Sigmoid colon (tissue), 7 donors: Measurements from ENCODE around the gene ADAT1. TPM values are rescaled to one million over a fixed set of nuclear protein-coding genes. Genes with fewer than 3 reads are reported as not detected.

ENCODE experiments used
- DNase-seq: peaks from one replicate; pipeline ENCODE4 v3.0.0-alpha.2; 2019
- H3K27ac ChIP-seq, 4 donors: fragments of 200-600 bp; sonication (generic); one replicate each; pipeline ENCODE4 v1.5.1; 2016 to 2019; ENCODE audit warnings: mild to moderate bottlenecking in 1 of 4
- H3K27me3 ChIP-seq, 3 donors: fragments of 200-600 bp; sonication (generic); one replicate each; pipeline ENCODE4 v1.5.1; 2019; ENCODE audit warnings: mild to moderate bottlenecking in 1 of 3
- H3K36me3 ChIP-seq, 4 donors: fragments of 200-600 bp; sonication (generic); one replicate each; pipeline ENCODE4 v1.5.1; 2016 to 2019
- H3K4me1 ChIP-seq, 4 donors: fragments of 200-600 bp; sonication (generic); one replicate each; pipeline ENCODE4 v1.5.1; 2017 to 2019
- H3K4me3 ChIP-seq, 4 donors: fragments of 200-600 bp; sonication (generic); one replicate each; pipeline ENCODE4 v1.5.1; 2017 to 2019; ENCODE audit warnings: mild to moderate bottlenecking in 2 of 4, moderate library complexity in 1 of 4
- H3K9me3 ChIP-seq, 4 donors: fragments of 200-600 bp in 3 of 4; sonication (generic) in 3 of 4; one replicate each; pipeline versions ENCODE4 v1.5.1 to v1.6.1; 2013 to 2019
- EP300 ChIP-seq, 4 donors: sonication (generic); formaldehyde crosslinking; IDR thresholded peaks; one replicate each; pipeline ENCODE4 v1.6.1; 2017; ENCODE audit warnings: antibody characterized with exemption in 4 of 4
- POLR2A ChIP-seq, 2 donors: fragments of 450-650 bp; IDR thresholded peaks; one replicate each; pipeline ENCODE4 v1.6.1; 2016; ENCODE audit warnings: antibody characterized with exemption in 2 of 2, mild to moderate bottlenecking in 2 of 2, moderate library complexity in 2 of 2
- POLR2AphosphoS5 ChIP-seq, 4 donors: sonication (generic); formaldehyde crosslinking; IDR thresholded peaks; one replicate each; pipeline ENCODE4 v1.6.1; 2017; ENCODE audit warnings: antibody characterized with exemption in 4 of 4
- WGBS, 2 donors: extraction: QIAGEN DNeasy Blood & Tissue Kit; methylation state at CpG; one replicate each; pipeline ENCODE4 v1.1.7; 2013; 5-methylcytosine and 5-hydroxymethylcytosine counted together
- intact Hi-C: fragments of 100-400 bp; cut with DNase I; formaldehyde crosslinking; loops from one replicate; pipeline ENCODE4 v1.15.1; 2023
- polyA plus RNA-seq, 3 donors: library from polyadenylated mRNA; stranded (reverse); fragments of 200-250 nt; gene quantifications; one replicate each; pipeline ENCODE4 v1.2.3, GENCODE V29; 2013
- total RNA-seq, 4 donors: library from RNA; depleted of rRNA; stranded (reverse); fragments of >200 nt; gene quantifications; one replicate each; pipeline ENCODE4 v1.1.0, GENCODE V29; 2016
- TF ChIP-seq, protein P1 (sequence below), 4 experiments: fragments of 450-650 bp in 3 of 4; fragments of 200-600 bp in 1 of 4; IDR thresholded peaks; one replicate each; pipeline ENCODE4 v1.5.1; 2016 to 2019; ENCODE audit warnings: antibody characterized with exemption in 4 of 4, mild to moderate bottlenecking in 3 of 4, moderate library complexity in 2 of 4
- donor health status: healthy with polysubstance abuse.
- donor health status: Bipolar disorder and iron deficiency.
- donor health status: healthy.

ADAT1 gene
- total and polyA plus RNA-seq, 7 donors, result 10.2 to 38.5 (median 23.5) TPM

DNA sequence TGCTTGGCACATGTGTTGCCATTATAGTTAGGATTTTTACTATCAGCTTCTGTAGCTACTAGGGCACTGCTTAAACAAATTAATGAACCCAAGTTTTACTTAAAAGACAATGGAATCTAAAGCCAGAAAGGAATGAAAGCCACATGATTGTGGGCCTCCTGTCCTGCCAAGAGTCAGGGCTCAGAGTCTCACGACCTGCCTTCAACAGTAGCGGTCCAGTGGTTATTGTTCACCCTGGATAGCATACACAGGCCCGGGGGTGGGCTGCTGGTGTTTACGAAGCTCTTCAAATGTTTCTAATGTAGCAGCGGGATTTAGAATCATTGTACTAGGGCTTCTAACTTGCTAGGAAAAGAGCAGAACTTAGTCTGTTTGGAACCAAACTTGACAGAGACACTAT lies 49.1 kb downstream of the ADAT1 start:
- 90 to 92% methylated on average over 5 of the region's 5 CpGs for WGBS, 2 donors
- Histone ChIP-seq H3K4me1 (peaks cover 0 to 56% (median 31%) of the 10 kb centered on the region in 4 donors), H3K36me3 (peaks cover 10 to 100% (median 68%) of the 10 kb centered on the region in 4 donors), H3K9me3 (no peaks in the 10 kb centered on the region), H3K27me3 (no peaks in the 10 kb centered on the region), H3K4me3 (no peak overlapping the region), H3K27ac (no peak overlapping the region)
- DNase-seq, result peak; percentile 48
- no peak for TF ChIP-seq POLR2A (IDR thresholded peaks at IDR 0.05)
- no peak for TF ChIP-seq EP300 (IDR thresholded peaks at IDR 0.05)
- TF ChIP-seq, protein P1, sequence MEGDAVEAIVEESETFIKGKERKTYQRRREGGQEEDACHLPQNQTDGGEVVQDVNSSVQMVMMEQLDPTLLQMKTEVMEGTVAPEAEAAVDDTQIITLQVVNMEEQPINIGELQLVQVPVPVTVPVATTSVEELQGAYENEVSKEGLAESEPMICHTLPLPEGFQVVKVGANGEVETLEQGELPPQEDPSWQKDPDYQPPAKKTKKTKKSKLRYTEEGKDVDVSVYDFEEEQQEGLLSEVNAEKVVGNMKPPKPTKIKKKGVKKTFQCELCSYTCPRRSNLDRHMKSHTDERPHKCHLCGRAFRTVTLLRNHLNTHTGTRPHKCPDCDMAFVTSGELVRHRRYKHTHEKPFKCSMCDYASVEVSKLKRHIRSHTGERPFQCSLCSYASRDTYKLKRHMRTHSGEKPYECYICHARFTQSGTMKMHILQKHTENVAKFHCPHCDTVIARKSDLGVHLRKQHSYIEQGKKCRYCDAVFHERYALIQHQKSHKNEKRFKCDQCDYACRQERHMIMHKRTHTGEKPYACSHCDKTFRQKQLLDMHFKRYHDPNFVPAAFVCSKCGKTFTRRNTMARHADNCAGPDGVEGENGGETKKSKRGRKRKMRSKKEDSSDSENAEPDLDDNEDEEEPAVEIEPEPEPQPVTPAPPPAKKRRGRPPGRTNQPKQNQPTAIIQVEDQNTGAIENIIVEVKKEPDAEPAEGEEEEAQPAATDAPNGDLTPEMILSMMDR (IDR thresholded peaks at IDR 0.05), result no peak
- no peak for TF ChIP-seq POLR2AphosphoS5 (IDR thresholded peaks at IDR 0.05)
- intact Hi-C loops, result no loop called here

DNA sequence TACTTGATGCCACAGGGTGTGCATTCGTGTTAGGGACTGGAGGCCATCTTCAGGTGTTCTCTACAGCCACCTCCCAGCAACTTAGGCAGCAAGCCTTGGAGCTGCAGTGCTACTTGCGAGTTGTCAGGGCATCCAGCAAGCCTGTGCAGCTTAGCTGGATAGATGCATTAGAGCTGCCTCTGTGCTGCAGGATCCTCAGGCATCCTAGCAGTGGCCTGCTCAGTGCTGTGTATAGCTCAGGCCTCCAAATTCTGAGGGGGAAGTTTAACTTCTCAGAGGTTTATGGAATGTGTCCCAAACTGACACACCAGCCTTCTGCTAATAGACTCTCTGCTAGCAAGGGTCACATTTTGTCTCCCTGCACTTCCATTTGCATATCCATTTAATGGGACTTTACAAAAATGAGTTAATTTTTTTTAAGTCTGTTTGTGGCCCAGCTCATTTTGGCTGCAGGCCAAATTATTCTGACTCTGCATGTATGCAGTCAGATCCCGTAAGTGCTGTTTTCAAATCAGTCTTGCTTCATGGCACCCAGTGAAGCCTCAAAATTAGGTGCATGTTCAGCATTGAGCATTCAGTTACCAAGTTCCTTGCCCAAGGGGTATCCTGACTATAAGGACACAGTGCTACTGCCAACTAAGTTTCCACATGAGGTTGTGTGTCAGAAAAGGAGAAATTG lies 50.1 kb downstream of the ADAT1 start:
- intact Hi-C loops, result no loop called here
- 84 to 85% methylated on average over 3 of the region's 3 CpGs for WGBS, 2 donors
- TF ChIP-seq POLR2AphosphoS5 (IDR thresholded peaks at IDR 0.05), result no peak
- TF ChIP-seq EP300 (IDR thresholded peaks at IDR 0.05), result no peak
- TF ChIP-seq, protein P1 (IDR thresholded peaks at IDR 0.05), result no peak
- no peak for TF ChIP-seq POLR2A (IDR thresholded peaks at IDR 0.05)
- H3K27ac ChIP-seq, result no peak overlapping the region
- H3K4me3 ChIP-seq, result no peak overlapping the region
- DNase-seq, result peak; percentile 57
- H3K36me3 ChIP-seq, result peaks cover 7 to 100% (median 71%) of the 10 kb centered on the region in 4 donors
- H3K27me3 ChIP-seq, result no peaks in the 10 kb centered on the region
- H3K9me3 ChIP-seq, result no peaks in the 10 kb centered on the region
- H3K4me1 ChIP-seq, result peaks cover 0 to 66% (median 37%) of the 10 kb centered on the region in 4 donors

DNA sequence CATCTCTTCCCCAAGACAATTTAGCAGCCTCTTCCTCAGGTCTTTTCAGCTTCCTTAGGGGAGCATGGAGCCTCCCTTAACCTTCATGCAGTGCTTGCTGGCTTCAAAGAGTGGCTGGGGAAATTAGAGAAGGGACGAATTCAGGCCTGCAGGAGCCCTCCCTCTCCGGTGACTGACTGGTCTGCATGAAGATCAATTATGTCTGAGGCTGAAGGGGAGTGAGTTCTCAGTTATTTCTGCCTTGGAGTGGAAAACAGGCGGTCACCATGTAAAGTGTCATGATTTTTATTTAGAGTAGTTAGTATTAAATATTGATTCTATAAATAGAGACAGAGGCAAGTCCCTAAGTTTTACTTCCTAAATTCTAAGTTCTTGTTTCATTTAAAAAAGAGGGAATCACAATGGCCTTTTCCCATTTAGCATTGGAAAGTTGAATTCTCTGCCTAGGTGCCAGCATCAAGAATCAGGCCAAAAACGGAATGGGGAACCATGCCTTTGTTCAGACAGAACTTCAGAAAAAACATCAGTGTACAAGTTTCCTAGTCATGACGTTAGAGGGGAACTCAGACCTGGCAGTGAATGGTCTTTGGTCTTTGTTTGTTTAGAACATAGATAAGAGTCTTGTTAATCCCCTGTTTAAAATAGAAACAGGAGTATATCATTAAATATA lies 52.5 kb downstream of the ADAT1 start:
- Histone ChIP-seq H3K9me3 (no peaks in the 10 kb centered on the region), H3K4me1 (peaks cover 0 to 71% (median 51%) of the 10 kb centered on the region in 4 donors), H3K36me3 (peaks cover 7 to 80% (median 59%) of the 10 kb centered on the region in 4 donors), H3K27ac (no peak overlapping the region), H3K27me3 (no peaks in the 10 kb centered on the region), H3K4me3 (no peak overlapping the region)
- intact Hi-C loops, result no loop called here
- TF ChIP-seq POLR2A (IDR thresholded peaks at IDR 0.05) (no peak), POLR2AphosphoS5 (IDR thresholded peaks at IDR 0.05) (no peak), EP300 (IDR thresholded peaks at IDR 0.05) (no peak)
- TF ChIP-seq, protein P1 (IDR thresholded peaks at IDR 0.05), result no peak
- no peak for DNase-seq
- WGBS, 2 donors, result 65 to 73% methylated on average over 5 of the region's 5 CpGs

DNA sequence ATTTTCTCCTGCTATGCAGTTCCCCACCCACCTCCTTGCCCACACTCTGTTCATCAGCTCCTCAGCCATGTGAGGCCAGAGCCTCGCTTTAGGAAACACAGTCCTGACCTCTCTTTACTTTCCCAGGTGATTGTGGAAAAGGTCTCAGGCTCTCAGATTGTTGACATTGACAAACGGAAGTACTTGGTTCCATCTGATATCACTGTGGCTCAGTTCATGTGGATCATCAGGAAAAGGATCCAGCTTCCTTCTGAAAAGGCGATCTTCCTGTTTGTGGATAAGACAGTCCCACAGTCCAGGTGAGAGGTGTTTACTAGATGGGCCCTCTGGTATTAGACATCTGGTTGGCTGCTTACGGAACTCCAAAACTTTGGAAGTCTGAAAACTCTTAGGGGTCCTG lies 55.2 kb downstream of the ADAT1 start:
- WGBS, 2 donors, result 83 to 91% methylated on average over 4 of the region's 4 CpGs
- H3K9me3 ChIP-seq, result no peaks in the 10 kb centered on the region
- H3K4me3 ChIP-seq, result no peak overlapping the region
- intact Hi-C loops, result loop anchor here (2.0 kb wide), 1 partner anchor 55 kb away; the partner anchor contains the start of gene ADAT1
- DNase-seq, result no peak
- peaks cover 7 to 54% (median 40%) of the 10 kb centered on the region in 4 donors for H3K36me3 ChIP-seq
- TF ChIP-seq EP300 (IDR thresholded peaks at IDR 0.05) (no peak), POLR2A (IDR thresholded peaks at IDR 0.05) (no peak), POLR2AphosphoS5 (IDR thresholded peaks at IDR 0.05) (no peak)
- TF ChIP-seq, protein P1 (IDR thresholded peaks at IDR 0.05), result no peak
- peaks cover 0 to 68% (median 47%) of the 10 kb centered on the region in 4 donors for H3K4me1 ChIP-seq
- peak overlapping the region in 1 of 4 donors; percentile 90 for H3K27ac ChIP-seq
- no peaks in the 10 kb centered on the region for H3K27me3 ChIP-seq
